HCT116 (cell line): ENCODE measurements around the gene DNMT3L. TPM values are rescaled to one million over a fixed set of nuclear protein-coding genes. Genes with fewer than 3 reads are reported as not detected.

Source experiments
- ATAC-seq: fragments of 200-7000 bp; cut with Tn5 transposase; 2 replicates; pipeline ENCODE4 v1.9.1; 2020; ENCODE audit warnings: mild to moderate bottlenecking, moderate library complexity
- BruUV-seq: library from RNA; stranded (reverse); fragments of 400-500 nt; replicated peaks from 2 replicates; lab custom pipeline; 2021; lab: Mats Ljungman, UMichigan
- CTCF ChIA-PET: fragments of 300-600 bp; sonication (Branson Sonifier 250); formaldehyde crosslinking; loops from one replicate; lab custom pipeline; 2021; ENCODE audit warnings: antibody characterized with exemption; lab: Charles Lee
- POLR2A ChIA-PET: fragments of 300-600, 350-600 bp; sonication (Branson Sonifier 250); formaldehyde crosslinking; loops from one replicate; lab custom pipeline; 2021; ENCODE audit warnings: antibody characterized with exemption; lab: Charles Lee
- RAD21 ChIA-PET, 2 experiments: fragments of 300-600 bp; sonication (Branson Sonifier 250); formaldehyde crosslinking; loops; one replicate each; lab custom pipeline; 2023; ENCODE audit warnings: low total read pairs in 2 of 2; ENCODE audit not compliant: uncharacterized antibody in 2 of 2, unreplicated experiment in 2 of 2, low non-redundant PET in 1 of 2; lab: Charles Lee
- DNase-seq: peaks from one replicate; pipeline ENCODE4 v3.0.0-alpha.2; 2010; ENCODE audit warnings: low read depth, low spot score
- H2AFZ ChIP-seq: fragments of 200-600 bp; shearing (Covaris generic), sonication (generic); 2 replicates; pipeline ENCODE4 v1.6.1; 2017; ENCODE audit warnings: low read depth, mixed run types, mixed read lengths, antibody characterized with exemption, low read length; ENCODE audit not compliant: poor library complexity, severe bottlenecking
- H3K27ac ChIP-seq: 2 replicates; pipeline ENCODE4 v1.5.1; 2012; ENCODE audit warnings: low read depth, low read length
- H3K27me3 ChIP-seq: fragments of 200-600 bp; sonication (generic); 2 replicates; pipeline ENCODE4 v1.6.1; 2016; ENCODE audit warnings: mixed run types, low read length, mixed read lengths; ENCODE audit not compliant: insufficient read depth
- H3K36me3 ChIP-seq, 2 experiments: fragments of 200-500 bp in 1 of 2; fragments of 200-600 bp in 1 of 2; sonication (Bioruptor generic) in 1 of 2; sonication (generic) in 1 of 2; 2 replicates each; pipeline versions ENCODE4 v1.5.1 to v1.6.1; 2014 to 2016; ENCODE audit warnings: low read length in 2 of 2, inconsistent platforms in 1 of 2, mixed read lengths in 1 of 2, mixed run types in 1 of 2; ENCODE audit not compliant: insufficient read depth in 2 of 2, control insufficient read depth in 1 of 2
- H3K4me1 ChIP-seq, 2 experiments: fragments of 200-600 bp in 1 of 2; sonication (generic) in 1 of 2; 2 replicates each; pipeline versions ENCODE4 v1.5.1 to v1.6.1; 2012 to 2017; ENCODE audit warnings: low read length in 2 of 2, inconsistent platforms in 1 of 2, mild to moderate bottlenecking in 1 of 2, mixed read lengths in 1 of 2, mixed run types in 1 of 2, moderate library complexity in 1 of 2; ENCODE audit not compliant: insufficient read depth in 2 of 2, control insufficient read depth in 1 of 2
- H3K4me2 ChIP-seq: fragments of 200-600 bp; sonication (generic); 2 replicates; pipeline ENCODE4 v1.6.1; 2017; ENCODE audit warnings: mixed run types, low read length, mixed read lengths
- H3K4me3 ChIP-seq, 2 experiments: fragments of 200-600 bp in 1 of 2; sonication (generic) in 1 of 2; replicated peaks in 1 of 2; 2 replicates each; pipeline ENCODE4 v1.5.1; 2011 to 2016; ENCODE audit warnings: low read length in 2 of 2, control low read depth in 1 of 2, low read depth in 1 of 2, mild to moderate bottlenecking in 1 of 2, mixed read lengths in 1 of 2, mixed run types in 1 of 2
- H3K79me2 ChIP-seq: fragments of 200-600 bp; sonication (generic); 2 replicates; pipeline ENCODE4 v1.6.1; 2017; ENCODE audit warnings: mild to moderate bottlenecking, mixed run types, low read length, moderate library complexity, mixed read lengths; ENCODE audit not compliant: insufficient read depth
- H3K9ac ChIP-seq: fragments of 200-600 bp; sonication (generic); 2 replicates; pipeline ENCODE4 v1.6.1; 2016; ENCODE audit warnings: low read length, mixed read lengths
- H3K9me2 ChIP-seq: fragments of 200-600 bp; sonication (generic), shearing (Covaris generic); 2 replicates; pipeline ENCODE4 v1.6.1; 2017; ENCODE audit warnings: mixed run types, mild to moderate bottlenecking, moderate library complexity; ENCODE audit not compliant: insufficient read depth
- H3K9me3 ChIP-seq, 2 experiments: fragments of 200-500 bp in 1 of 2; fragments of 200-600 bp in 1 of 2; sonication (Bioruptor generic) in 1 of 2; sonication (generic) in 1 of 2; 2 replicates each; pipeline ENCODE4 v1.6.1; 2014 to 2017; ENCODE audit warnings: low read length in 2 of 2, mixed read lengths in 2 of 2, inconsistent platforms in 1 of 2, low read depth in 1 of 2, mild to moderate bottlenecking in 1 of 2, mixed run types in 1 of 2, moderate library complexity in 1 of 2; ENCODE audit not compliant: control insufficient read depth in 1 of 2, insufficient read depth in 1 of 2
- H4K20me1 ChIP-seq: fragments of 200-600 bp; sonication (generic), shearing (Covaris generic); 2 replicates; pipeline ENCODE4 v1.6.1; 2017; ENCODE audit warnings: mixed run types, mild to moderate bottlenecking, moderate library complexity; ENCODE audit not compliant: insufficient read depth
- CEBPB ChIP-seq: IDR thresholded peaks from 2 replicates; pipeline ENCODE4 v1.6.1; 2012; ENCODE audit warnings: low read depth
- EGR1 ChIP-seq: IDR thresholded peaks from 2 replicates; pipeline ENCODE4 v1.6.1; 2012; ENCODE audit warnings: low read depth
- FOSL1 ChIP-seq: IDR thresholded peaks from 2 replicates; pipeline ENCODE4 v1.6.1; 2012; ENCODE audit warnings: low read depth
- JUND ChIP-seq: IDR thresholded peaks from 2 replicates; pipeline ENCODE4 v1.6.1; 2012
- POLR2A ChIP-seq: IDR thresholded peaks from 2 replicates; pipeline ENCODE4 v1.7.0; 2011; ENCODE audit warnings: borderline replicate concordance; ENCODE audit not compliant: insufficient read depth, insufficient read length; ENCODE audit errors: extremely low read depth
- POLR2AphosphoS5 ChIP-seq: IDR thresholded peaks from 2 replicates; pipeline ENCODE4 v1.6.1; 2011; ENCODE audit warnings: mild to moderate bottlenecking, low read depth, low read length, moderate library complexity
- SIN3A ChIP-seq: IDR thresholded peaks from 2 replicates; pipeline ENCODE4 v1.6.1; 2012; ENCODE audit warnings: low read depth
- TCF7L2 ChIP-seq: IDR thresholded peaks from 2 replicates; pipeline ENCODE4 v1.7.0; 2011; ENCODE audit warnings: borderline replicate concordance, inconsistent platforms; ENCODE audit not compliant: insufficient read depth, insufficient read length; ENCODE audit errors: extremely low read depth
- ZFX ChIP-seq: fragments of 450-650 bp; IDR thresholded peaks from 2 replicates; pipeline ENCODE4 v1.6.1; 2017
- ZNF274 ChIP-seq: fragments of 200-500 bp; sonication (Bioruptor generic); IDR thresholded peaks from 2 replicates; pipeline ENCODE4 v1.6.1; 2014; ENCODE audit warnings: mild to moderate bottlenecking, low read depth, low read length, inconsistent platforms
- intact Hi-C: fragments of 100-400 bp; cut with micrococcal nuclease; formaldehyde crosslinking; loops from 2 replicates; pipeline ENCODE4 v1.10.0; 2022
- total RNA-seq: library from RNA; stranded (reverse); gene quantifications from one replicate; pipeline ENCODE4 v1.2.1, GENCODE V29; 2021; ENCODE audit not compliant: unreplicated experiment
- TF ChIP-seq, protein P1 (sequence below): IDR thresholded peaks from 2 replicates; pipeline ENCODE4 v1.6.1; 2012; ENCODE audit warnings: low read depth
- TF ChIP-seq, protein P2 (sequence below): IDR thresholded peaks from 2 replicates; pipeline ENCODE4 v1.6.1; 2012
- TF ChIP-seq, protein P3 (sequence below): IDR thresholded peaks from 2 replicates; pipeline ENCODE4 v1.6.1; 2012
- TF ChIP-seq, protein P4 (sequence below), 3 experiments: fragments of 200-600 bp in 1 of 3; sonication (generic) in 1 of 3; IDR thresholded peaks in 2 of 3; conservative IDR thresholded peaks in 1 of 3; 2 replicates each; pipeline ENCODE4 v1.5.1; 2012 to 2017; ENCODE audit warnings: low read depth in 2 of 3, low read length in 2 of 3, antibody characterized with exemption in 1 of 3, borderline replicate concordance in 1 of 3, control low read depth in 1 of 3, mild to moderate bottlenecking in 1 of 3, mixed read lengths in 1 of 3, mixed run types in 1 of 3, moderate library complexity in 1 of 3; ENCODE audit not compliant: insufficient read depth in 1 of 3

The DNMT3L gene
- total RNA-seq, 1 experiment from 2014 or later, result not detected

DNA sequence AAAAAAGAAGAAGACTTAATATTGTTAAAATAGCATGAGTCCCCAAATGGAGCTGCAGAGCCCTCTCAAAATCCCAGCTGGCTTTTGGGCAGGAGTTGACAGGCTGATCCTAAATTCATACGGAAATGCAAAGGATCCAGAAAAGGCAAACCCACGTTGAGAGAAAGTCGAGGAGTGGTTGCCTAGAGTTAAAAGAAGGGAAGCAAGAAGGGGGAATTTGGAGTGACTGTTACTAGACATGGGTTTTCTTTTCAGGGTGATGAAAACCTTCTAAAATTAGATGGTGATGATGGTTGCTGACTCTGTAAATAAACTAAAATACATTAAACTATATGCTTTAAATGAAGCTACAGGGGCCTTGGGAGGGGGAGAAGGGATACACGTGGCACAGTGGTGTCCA, 1.6 kb downstream of the DNMT3L start:
- intact Hi-C loops, result no loop called here
- TF ChIP-seq, protein P1, sequence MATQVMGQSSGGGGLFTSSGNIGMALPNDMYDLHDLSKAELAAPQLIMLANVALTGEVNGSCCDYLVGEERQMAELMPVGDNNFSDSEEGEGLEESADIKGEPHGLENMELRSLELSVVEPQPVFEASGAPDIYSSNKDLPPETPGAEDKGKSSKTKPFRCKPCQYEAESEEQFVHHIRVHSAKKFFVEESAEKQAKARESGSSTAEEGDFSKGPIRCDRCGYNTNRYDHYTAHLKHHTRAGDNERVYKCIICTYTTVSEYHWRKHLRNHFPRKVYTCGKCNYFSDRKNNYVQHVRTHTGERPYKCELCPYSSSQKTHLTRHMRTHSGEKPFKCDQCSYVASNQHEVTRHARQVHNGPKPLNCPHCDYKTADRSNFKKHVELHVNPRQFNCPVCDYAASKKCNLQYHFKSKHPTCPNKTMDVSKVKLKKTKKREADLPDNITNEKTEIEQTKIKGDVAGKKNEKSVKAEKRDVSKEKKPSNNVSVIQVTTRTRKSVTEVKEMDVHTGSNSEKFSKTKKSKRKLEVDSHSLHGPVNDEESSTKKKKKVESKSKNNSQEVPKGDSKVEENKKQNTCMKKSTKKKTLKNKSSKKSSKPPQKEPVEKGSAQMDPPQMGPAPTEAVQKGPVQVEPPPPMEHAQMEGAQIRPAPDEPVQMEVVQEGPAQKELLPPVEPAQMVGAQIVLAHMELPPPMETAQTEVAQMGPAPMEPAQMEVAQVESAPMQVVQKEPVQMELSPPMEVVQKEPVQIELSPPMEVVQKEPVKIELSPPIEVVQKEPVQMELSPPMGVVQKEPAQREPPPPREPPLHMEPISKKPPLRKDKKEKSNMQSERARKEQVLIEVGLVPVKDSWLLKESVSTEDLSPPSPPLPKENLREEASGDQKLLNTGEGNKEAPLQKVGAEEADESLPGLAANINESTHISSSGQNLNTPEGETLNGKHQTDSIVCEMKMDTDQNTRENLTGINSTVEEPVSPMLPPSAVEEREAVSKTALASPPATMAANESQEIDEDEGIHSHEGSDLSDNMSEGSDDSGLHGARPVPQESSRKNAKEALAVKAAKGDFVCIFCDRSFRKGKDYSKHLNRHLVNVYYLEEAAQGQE, result no peak
- TF ChIP-seq ZNF274 (no peak), SIN3A (no peak), POLR2A (no peak), CEBPB (no peak), ZFX (no peak)
- no peak overlapping the region for H3K27ac ChIP-seq
- H3K4me2 ChIP-seq, result no peak overlapping the region
- H3K4me1 ChIP-seq, result no peaks in the 10 kb centered on the region
- DNase-seq, result no peak
- BruUV-seq, result no TSS peak
- no peak overlapping the region for H3K4me3 ChIP-seq
- no peak overlapping the region for H2AFZ ChIP-seq
- H4K20me1 ChIP-seq, result no peaks in the 10 kb centered on the region
- H3K9me2 ChIP-seq, result no peaks in the 10 kb centered on the region
- H3K79me2 ChIP-seq, result no peaks in the 10 kb centered on the region
- CTCF ChIA-PET, result interaction anchor here (0.8 kb wide), 1 partner anchor 38 kb away, joined by 3 read pairs; no protein-coding TSS in a partner anchor
- H3K9me3 ChIP-seq, result no peaks in the 10 kb centered on the region
- H3K36me3 ChIP-seq, result no peaks in the 10 kb centered on the region
- no peaks in the 10 kb centered on the region for H3K27me3 ChIP-seq
- POLR2A ChIA-PET, result no interaction called here
- no peak overlapping the region for H3K9ac ChIP-seq
- ATAC-seq, result no peak
- RAD21 ChIA-PET, result no interaction called here

DNA sequence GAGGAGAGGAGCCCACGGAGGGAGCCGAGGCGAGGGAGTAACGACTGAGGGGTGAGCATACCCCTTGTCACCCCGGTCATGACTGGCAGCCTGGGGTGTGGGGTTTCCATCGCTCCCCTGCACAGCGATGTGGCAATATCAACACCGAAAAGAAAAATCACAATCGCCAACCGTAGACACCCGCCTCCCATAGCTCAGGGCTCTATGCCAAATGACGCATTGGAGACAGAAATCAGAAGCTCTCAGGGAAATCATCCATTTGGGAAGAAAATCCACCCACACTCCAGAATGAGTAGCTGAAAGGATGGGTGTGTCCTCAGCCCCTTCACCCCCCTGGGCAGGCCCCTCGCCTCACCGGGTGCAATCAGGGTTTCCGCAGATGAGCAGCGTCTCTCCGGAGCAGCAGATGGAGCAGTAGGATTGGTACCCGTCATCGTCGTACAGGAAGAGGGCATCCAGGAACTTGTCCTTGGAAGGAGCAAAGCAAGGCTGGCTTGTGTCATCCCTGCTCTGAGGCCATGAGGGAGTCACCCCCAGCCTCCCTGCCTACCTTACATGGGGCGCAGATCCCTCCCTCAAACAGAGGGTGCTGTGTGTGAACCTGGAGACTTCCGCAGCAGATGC, 2.5 kb downstream of the DNMT3L start:
- ChIA-PET CTCF (no interaction called here), RAD21 (no interaction called here), POLR2A (no interaction called here)
- H3K27me3 ChIP-seq, result no peaks in the 10 kb centered on the region
- no peaks in the 10 kb centered on the region for H3K4me1 ChIP-seq
- H3K4me2 ChIP-seq, result no peak overlapping the region
- H3K27ac ChIP-seq, result no peak overlapping the region
- intact Hi-C loops, result no loop called here
- BruUV-seq, result no TSS peak
- H4K20me1 ChIP-seq, result no peaks in the 10 kb centered on the region
- H3K9ac ChIP-seq, result no peak overlapping the region
- H3K9me2 ChIP-seq, result no peaks in the 10 kb centered on the region
- H2AFZ ChIP-seq, result no peak overlapping the region
- H3K9me3 ChIP-seq, result no peaks in the 10 kb centered on the region
- TF ChIP-seq EGR1, result no peak
- TF ChIP-seq JUND, result no peak
- TF ChIP-seq, protein P2, sequence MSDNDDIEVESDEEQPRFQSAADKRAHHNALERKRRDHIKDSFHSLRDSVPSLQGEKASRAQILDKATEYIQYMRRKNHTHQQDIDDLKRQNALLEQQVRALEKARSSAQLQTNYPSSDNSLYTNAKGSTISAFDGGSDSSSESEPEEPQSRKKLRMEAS, result no peak
- TF ChIP-seq POLR2AphosphoS5, result no peak
- no peak for TF ChIP-seq TCF7L2
- TF ChIP-seq, protein P3, sequence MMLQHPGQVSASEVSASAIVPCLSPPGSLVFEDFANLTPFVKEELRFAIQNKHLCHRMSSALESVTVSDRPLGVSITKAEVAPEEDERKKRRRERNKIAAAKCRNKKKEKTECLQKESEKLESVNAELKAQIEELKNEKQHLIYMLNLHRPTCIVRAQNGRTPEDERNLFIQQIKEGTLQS, result no peak
- TF ChIP-seq, protein P4, sequence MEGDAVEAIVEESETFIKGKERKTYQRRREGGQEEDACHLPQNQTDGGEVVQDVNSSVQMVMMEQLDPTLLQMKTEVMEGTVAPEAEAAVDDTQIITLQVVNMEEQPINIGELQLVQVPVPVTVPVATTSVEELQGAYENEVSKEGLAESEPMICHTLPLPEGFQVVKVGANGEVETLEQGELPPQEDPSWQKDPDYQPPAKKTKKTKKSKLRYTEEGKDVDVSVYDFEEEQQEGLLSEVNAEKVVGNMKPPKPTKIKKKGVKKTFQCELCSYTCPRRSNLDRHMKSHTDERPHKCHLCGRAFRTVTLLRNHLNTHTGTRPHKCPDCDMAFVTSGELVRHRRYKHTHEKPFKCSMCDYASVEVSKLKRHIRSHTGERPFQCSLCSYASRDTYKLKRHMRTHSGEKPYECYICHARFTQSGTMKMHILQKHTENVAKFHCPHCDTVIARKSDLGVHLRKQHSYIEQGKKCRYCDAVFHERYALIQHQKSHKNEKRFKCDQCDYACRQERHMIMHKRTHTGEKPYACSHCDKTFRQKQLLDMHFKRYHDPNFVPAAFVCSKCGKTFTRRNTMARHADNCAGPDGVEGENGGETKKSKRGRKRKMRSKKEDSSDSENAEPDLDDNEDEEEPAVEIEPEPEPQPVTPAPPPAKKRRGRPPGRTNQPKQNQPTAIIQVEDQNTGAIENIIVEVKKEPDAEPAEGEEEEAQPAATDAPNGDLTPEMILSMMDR (IDR thresholded peaks at IDR 0.05 in 2 of 3, conservative IDR thresholded peaks at IDR 0.05 in 1 of 3; ENCODE audit: borderline replicate concordance in 1 of 3, insufficient read depth in 1 of 3, low read depth in 2 of 3, low read length in 2 of 3), result no peak
- TF ChIP-seq FOSL1, result no peak
- TF ChIP-seq ZNF274, result no peak
- ATAC-seq (no peak), DNase-seq (no peak)
- no peak overlapping the region for H3K4me3 ChIP-seq
- no peaks in the 10 kb centered on the region for H3K36me3 ChIP-seq
- no peaks in the 10 kb centered on the region for H3K79me2 ChIP-seq
